ENCODE data around the gene MUC5AC.
"Not testable (repeated sequence)": the region's sequence is repeated elsewhere in the genome, so short reads cannot be mapped to it uniquely, and the experiment has no call there.

MUC5AC gene

GRCh38 chr11:1162491-1163311 lies 4.9 kb downstream of the MUC5AC start:
- no peak for DNase-seq

GRCh38 chr11:1163321-1163910 lies 5.7 kb downstream of the MUC5AC start:
- DNase-seq: no peak

GRCh38 chr11:1163911-1164735 lies 6.4 kb downstream of the MUC5AC start:
- DNase-seq: no peak

- DNase-seq: not testable (repeated sequence)
Observed at GRCh38 chr11:1164779-1165255, 7.1 kb downstream of the MUC5AC start.

- no peak for DNase-seq
Observed at GRCh38 chr11:1165256-1166041, 7.7 kb downstream of the MUC5AC start.

- DNase-seq: no peak
Observed at GRCh38 chr11:1167256-1167655, 9.5 kb downstream of the MUC5AC start.

- no peak for DNase-seq
Observed at GRCh38 chr11:1167751-1168231, 10.0 kb downstream of the MUC5AC start.

GRCh38 chr11:1168256-1168655 lies 10.5 kb downstream of the MUC5AC start:
- DNase-seq: no peak

- DNase-seq: no peak
Observed at GRCh38 chr11:1168721-1169161, 11.0 kb downstream of the MUC5AC start.

- no peak for DNase-seq
Observed at GRCh38 chr11:1171223-1171984, 13.7 kb downstream of the MUC5AC start.

- DNase-seq: no peak
Observed at GRCh38 chr11:1171985-1172728, 14.4 kb downstream of the MUC5AC start.

GRCh38 chr11:1172729-1173117 lies 15.0 kb downstream of the MUC5AC start:
- no peak for DNase-seq

GRCh38 chr11:1173396-1173795 lies 15.6 kb downstream of the MUC5AC start:
- not testable (repeated sequence) for DNase-seq

- no peak for DNase-seq
Observed at GRCh38 chr11:1174441-1175370, 17.0 kb downstream of the MUC5AC start.

- no peak for DNase-seq
Observed at GRCh38 chr11:1175461-1176223, 17.9 kb downstream of the MUC5AC start.

GRCh38 chr11:1176224-1177019 lies 18.7 kb downstream of the MUC5AC start:
- DNase-seq: no peak

GRCh38 chr11:1177020-1177770 lies 19.4 kb downstream of the MUC5AC start:
- no peak for DNase-seq

Measured in activated gamma-delta T cell (primary cell).